ENCODE measurements around the gene FLOT2.
"Not testable (repeated sequence)": the region's sequence is repeated elsewhere in the genome, so short reads cannot be mapped to it uniquely, and the experiment has no call there.

- TF ChIP-seq CTCF (IDR thresholded peaks at IDR 0.05; ENCODE audit: low read depth, low read length, poor library complexity, severe bottlenecking); EZH2phosphoT487 (IDR thresholded peaks at IDR 0.05; ENCODE audit: borderline replicate concordance, low read length): not testable (repeated sequence)
These were observed 50.8 kb downstream of the FLOT2 start for GRCh38 chr17:28846699-28847098.

Data from DOHH2 (cell line).